HuH-7 (cell line): Measurements from ENCODE around the gene ADAMTS2.

Source experiments
- DNase-seq: peaks from one replicate; pipeline ENCODE4 v3.0.0; 2011; ENCODE audit warnings: low spot score

Gene ADAMTS2

GRCh38 chr5:179266291-179267070 is 78.8 kb downstream of the ADAMTS2 start:
- DNase-seq: no peak

- DNase-seq: no peak
Measured at GRCh38 chr5:179265514-179266290, 79.6 kb downstream of the ADAMTS2 start.

- DNase-seq: no peak
Measured at GRCh38 chr5:179264783-179265513, 80.3 kb downstream of the ADAMTS2 start.

GRCh38 chr5:179264053-179264782 is 81.0 kb downstream of the ADAMTS2 start:
- DNase-seq: no peak

DNA sequence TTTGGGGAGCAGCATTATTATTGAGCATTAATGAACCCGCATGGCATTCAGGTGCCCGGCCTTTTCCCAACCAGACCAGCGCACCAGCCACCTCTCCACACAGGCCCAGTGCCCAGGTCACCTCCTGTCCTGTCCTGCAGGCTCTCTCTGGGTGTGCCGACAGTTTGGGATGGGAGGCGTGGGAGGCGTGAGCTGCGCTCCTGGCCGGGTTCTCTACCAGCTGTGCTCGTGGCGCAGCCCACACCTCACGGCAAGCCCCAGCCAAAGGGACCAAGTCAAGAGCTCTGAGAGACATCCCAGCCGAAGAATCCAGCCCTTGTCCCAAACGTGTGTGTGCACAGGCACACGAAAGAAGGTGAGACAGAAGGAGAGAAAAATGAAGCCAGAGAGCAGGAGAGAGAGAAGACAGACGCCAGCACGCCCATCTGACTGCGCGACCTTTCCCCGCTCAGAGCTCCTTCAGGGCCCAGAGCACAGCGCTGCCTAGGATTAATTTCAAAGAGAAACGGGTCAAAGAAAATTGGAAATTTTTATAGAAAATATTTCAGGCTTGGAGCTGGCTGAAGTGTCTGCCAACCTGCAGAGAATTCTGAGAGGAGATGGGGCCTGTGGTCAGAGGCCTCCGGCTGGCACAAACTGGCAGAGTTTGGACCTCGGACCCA is 81.7 kb downstream of the ADAMTS2 start:
- DNase-seq: no peak

- DNase-seq: no peak
Measured at GRCh38 chr5:179262126-179262920, 82.9 kb downstream of the ADAMTS2 start.

GRCh38 chr5:179261301-179262125 is 83.7 kb downstream of the ADAMTS2 start:
- DNase-seq: no peak

DNA sequence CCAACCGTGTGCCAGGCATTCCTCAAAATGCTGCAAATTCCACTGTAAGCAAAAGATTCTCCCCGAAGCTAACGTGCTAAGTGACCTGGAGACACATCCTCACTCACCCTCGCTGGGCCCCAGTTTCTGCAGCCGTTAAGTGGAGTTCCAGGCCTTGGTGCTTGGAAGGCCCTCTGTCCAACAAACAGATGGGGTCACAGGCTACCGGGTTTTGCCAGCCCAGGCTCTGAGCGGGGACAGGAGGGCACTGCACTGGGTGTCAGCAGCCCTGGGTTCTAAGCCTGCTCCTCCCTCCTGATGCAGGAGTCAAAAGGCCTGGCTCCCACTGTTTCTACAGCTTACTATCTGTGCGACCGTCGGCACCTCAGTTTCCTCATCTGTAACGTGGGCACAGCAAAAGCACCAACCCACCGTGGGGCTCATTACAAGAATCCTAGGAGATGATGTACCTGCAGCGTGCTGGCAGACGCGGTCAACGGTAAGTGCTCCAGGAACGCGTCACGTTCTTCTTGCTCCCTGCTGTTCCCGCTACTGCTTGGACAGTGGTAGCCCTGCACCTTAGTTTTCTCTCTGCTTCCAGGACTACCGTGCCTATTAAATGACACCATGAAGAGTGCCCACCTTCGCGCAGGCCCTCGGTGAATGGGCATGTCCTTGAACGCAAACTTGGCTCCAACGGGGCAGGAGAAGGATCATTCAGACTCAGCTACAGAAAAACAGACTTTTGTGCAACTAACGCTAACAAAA is 84.8 kb downstream of the ADAMTS2 start:
- DNase-seq: no peak

DNA sequence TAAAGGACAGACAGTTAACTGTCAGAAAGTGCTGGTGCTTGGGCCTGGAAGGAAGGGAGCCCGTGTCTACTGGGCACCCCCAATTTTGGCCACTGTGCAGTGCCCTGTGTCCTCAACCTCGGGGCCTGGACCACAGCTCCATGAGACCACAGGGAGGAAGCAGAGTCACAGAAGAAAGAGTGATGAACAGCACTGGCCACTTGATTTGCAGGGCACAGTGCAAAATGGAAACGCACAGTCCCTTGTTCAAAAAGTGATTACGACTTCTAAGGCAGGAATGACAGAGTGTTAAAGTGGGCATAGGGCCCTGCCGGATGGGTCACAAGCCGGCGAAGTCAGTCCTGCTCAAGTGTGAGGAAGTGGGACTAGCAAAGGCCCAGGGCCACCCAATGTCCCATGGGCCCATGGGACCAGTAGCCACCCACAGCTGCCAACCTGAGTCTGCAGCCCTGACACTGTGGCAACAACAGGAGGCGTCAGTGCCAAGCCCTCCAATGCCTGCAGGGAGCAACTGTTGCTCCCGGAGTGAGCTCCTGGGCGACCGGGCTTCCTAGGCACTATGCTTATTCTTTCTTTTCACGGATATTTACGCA is 85.4 kb downstream of the ADAMTS2 start:
- no peak for DNase-seq

DNA sequence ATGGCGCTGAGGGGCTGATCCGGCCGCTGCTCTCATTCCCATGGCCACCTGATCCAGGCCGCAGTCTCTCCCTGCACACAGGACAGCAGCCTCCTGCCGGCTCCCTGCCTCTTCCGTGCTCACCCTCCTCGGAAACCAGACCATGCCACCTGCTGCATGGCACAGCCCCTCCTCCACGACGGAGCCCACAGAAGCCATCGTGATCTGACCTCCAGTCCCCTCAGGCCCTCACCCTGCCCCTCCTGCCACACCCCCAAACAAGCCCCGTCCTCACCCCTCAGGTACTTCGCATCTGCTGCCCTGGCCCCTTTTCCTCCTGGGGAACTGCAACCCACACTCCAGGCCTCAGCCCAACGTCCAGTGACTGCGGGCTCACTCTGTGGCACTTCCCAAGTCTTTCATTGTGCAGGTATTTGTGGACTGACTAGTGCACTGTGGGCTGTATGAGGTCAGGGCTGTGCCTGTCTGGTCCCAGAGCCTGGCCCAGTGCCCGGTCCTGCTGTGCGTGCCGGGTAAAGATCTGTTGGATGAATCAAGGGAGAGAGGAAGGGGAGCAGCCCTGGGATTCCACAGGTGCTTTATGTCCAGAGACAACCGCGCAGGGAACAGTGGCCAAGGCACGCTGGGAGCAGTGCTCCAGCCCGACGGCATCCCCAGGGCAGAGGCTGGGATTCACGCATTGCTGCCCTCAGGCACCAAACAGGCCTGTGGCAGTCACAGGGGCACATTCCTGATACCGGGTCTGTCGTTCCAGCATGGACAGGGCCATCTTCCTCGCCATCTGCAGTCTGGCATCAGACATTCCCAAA is 86.1 kb downstream of the ADAMTS2 start:
- no peak for DNase-seq

GRCh38 chr5:179258001-179258921 is 87.0 kb downstream of the ADAMTS2 start:
- DNase-seq: no peak

DNA sequence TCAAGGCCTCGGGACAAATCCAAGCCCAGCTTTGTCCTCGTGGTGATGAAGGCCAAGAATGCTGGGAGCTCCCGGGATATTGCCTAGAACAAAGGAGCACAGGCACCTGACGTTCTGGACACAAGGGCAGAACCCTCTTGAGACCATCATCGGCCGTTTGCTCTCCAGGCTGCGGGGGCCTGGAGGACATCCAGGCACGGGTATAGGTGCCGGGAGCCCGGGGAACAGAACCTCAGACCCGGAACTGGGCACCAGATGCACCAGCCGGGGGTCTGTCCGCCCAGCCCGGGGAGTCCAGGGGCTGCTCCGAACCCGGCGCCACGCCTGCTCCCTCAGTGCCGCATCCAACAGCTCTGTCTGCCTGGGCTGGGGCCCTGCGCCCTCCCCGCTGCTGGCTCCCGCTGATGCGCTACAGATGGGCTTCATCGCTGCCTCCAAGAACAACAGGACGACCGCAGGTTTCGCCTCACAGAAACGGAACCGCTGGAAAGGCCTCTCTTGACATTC is 88.0 kb downstream of the ADAMTS2 start:
- DNase-seq: no peak

DNA sequence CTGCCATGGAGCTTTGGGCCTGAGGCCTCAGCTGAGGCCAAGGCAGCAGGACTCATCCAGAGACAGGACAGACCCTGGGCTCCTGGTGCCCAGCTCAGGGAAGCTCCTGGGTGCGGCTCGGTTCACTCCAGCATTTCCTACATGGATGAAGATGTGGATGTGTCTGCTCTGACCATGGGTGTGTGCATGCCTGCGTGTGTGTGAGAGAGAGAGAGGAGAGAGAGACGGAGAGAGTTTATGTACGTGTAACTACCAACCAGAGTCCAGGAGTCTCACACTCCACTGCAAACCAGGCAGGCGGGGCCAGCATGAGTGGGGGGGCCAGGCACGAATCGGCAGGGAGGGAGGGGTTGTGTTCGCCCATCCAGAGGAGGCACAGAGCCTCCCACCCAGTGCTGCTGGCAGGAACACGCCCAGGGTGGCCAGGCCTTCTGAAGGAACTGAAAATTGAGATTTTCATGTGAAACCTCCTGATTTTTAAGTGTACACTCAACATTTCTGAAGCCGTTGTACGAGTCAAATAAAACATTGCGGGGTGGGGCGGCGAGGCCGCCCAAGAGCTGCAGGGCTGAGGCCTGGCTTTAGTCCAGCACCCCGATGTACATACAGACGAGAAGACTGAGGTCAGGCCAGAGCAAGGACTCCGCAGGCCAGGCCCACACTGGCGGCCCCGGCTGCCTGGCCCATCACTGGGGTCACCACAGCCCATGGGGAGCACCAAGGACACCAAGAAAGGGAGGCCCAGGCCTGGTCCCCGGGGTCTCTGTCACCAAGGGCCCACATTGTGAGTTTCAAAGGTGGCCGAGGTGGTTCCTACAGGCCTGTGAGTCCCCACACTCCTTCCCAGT is 88.7 kb downstream of the ADAMTS2 start:
- DNase-seq: no peak

GRCh38 chr5:179255527-179256327 is 89.5 kb downstream of the ADAMTS2 start:
- no peak for DNase-seq
